Pancreas (tissue), 10 donors: ENCODE measurements around the gene HSD17B14. TPM values are rescaled to one million over a fixed set of nuclear protein-coding genes. Genes with fewer than 3 reads are reported as not detected.

Experiments
- ATAC-seq, 4 donors: fragments of 200-7000 bp; cut with Tn5 transposase; one replicate each; pipeline versions ENCODE4 v1.8.0 to v1.9.1; 2020; ENCODE audit warnings: mild to moderate bottlenecking in 4 of 4, moderate library complexity in 4 of 4
- DNase-seq, 6 donors: peaks; one replicate each; pipeline ENCODE4 v3.0.0-alpha.2; 2020
- FAIRE-seq: peaks from 2 replicates; lab custom pipeline; 2012; peaks lifted over from hg19 to GRCh38; lab: Jason Lieb, UNC
- H3K27ac ChIP-seq, 4 donors: fragments of 200-600 bp; sonication (generic); 1 replicate in 3 of 4; 2 replicates in 1 of 4; pipeline versions ENCODE4 v1.5.0 to v1.8.0; 2020
- H3K27me3 ChIP-seq, 4 donors: fragments of 200-600 bp; one replicate each; pipeline ENCODE4 v1.8.0; 2021
- H3K36me3 ChIP-seq, 3 donors: fragments of 200-600 bp; sonication (generic) in 1 of 3; one replicate each; pipeline versions ENCODE4 v1.5.0 to v1.8.0; 2020 to 2021
- H3K4me1 ChIP-seq, 3 donors: fragments of 200-600 bp; one replicate each; pipeline ENCODE4 v1.8.0; 2021
- H3K4me3 ChIP-seq, 4 donors: fragments of 200-600 bp; sonication (generic) in 2 of 4; one replicate each; pipeline versions ENCODE4 v1.5.0 to v1.8.0; 2020 to 2021
- H3K9me3 ChIP-seq, 4 donors: fragments of 200-600 bp; one replicate each; pipeline ENCODE4 v1.8.0; 2021
- CTCF ChIP-seq, 4 donors: fragments of 200-600 bp; sonication (generic) in 3 of 4; IDR thresholded peaks; one replicate each; pipeline versions ENCODE4 v1.5.0 to v1.8.0; 2021; ENCODE audit warnings: antibody characterized with exemption in 4 of 4
- WGBS, 2 donors: extraction: QIAGEN DNeasy Blood & Tissue Kit; methylation state at CpG; one replicate each; pipeline ENCODE4 v1.1.7; 2013; 5-methylcytosine and 5-hydroxymethylcytosine counted together
- intact Hi-C, 3 donors: fragments of 100-400 bp; cut with DNase I; formaldehyde crosslinking; loops; one replicate each; pipeline versions ENCODE4 v1.11.1 to v1.14.2; 2022
- polyA plus RNA-seq, 2 donors: library from polyadenylated mRNA; stranded (reverse); fragments of 200-250 nt; gene quantifications; one replicate each; pipeline ENCODE4 v1.2.3, GENCODE V29; 2013
- total RNA-seq, 6 donors: library from RNA; stranded (reverse); fragmentation: NEBNext Ultra II Directional in 4 of 6; extraction: Animal tissue kit (Norgen Biotek cat#: 25700) in 4 of 6; gene quantifications; one replicate each; pipeline versions ENCODE4 v1.2.1 to v1.2.4, GENCODE V29; 2021 to 2023
- donor health status: healthy with polysubstance abuse.
- donor health status: DM: no; HTN: no; CAD: no; lungs with moderate emphysema.
- donor health status: DM: no; HTN: no; CAD: no.
- donor health status: control.
- donor health status: control.
- donor health status: Bipolar disorder and iron deficiency.
- donor health status: DM: yes; HTN: yes; CAD: no.
- donor health status: DM: no; HTN: no; CAD: no.
- donor health status: DM: no; HTN: no; CAD: no.
- donor health status: DM: yes; HTN: yes; CAD: no.

HSD17B14 gene
- total and polyA plus RNA-seq, 8 donors = 0.69 to 25.4 (median 2.8) TPM

- H3K4me3 ChIP-seq = no peak overlapping the region
- no peaks in the 10 kb centered on the region for H3K4me1 ChIP-seq
- no peak for FAIRE-seq
- TF ChIP-seq CTCF (IDR thresholded peaks at IDR 0.05) = no peak
- no peaks in the 10 kb centered on the region for H3K36me3 ChIP-seq
- no peaks in the 10 kb centered on the region for H3K9me3 ChIP-seq
- no peak for ATAC-seq
- intact Hi-C loops = no loop called here
- DNase-seq = no peak
- H3K27me3 ChIP-seq = no peaks in the 10 kb centered on the region
- no peak overlapping the region for H3K27ac ChIP-seq
- WGBS, 2 donors = 65 to 84% methylated on average over 6 of the region's 6 CpGs
Measured at GRCh38 chr19:48866692-48867091, 30.4 kb upstream of the HSD17B14 start.

GRCh38 chr19:48862827-48863226 lies 26.5 kb upstream of the HSD17B14 start:
- Histone ChIP-seq H3K27me3 (no peaks in the 10 kb centered on the region), H3K27ac (no peak overlapping the region), H3K4me1 (no peaks in the 10 kb centered on the region), H3K4me3 (no peak overlapping the region), H3K36me3 (no peaks in the 10 kb centered on the region), H3K9me3 (no peaks in the 10 kb centered on the region)
- no peak for TF ChIP-seq CTCF (IDR thresholded peaks at IDR 0.05)
- no peak for DNase-seq
- intact Hi-C loops = no loop called here
- no peak for ATAC-seq
- WGBS, 2 donors = 71 to 78% methylated on average over 7 of the region's 7 CpGs
- no peak for FAIRE-seq

GRCh38 chr19:48861313-48861712 lies 25.0 kb upstream of the HSD17B14 start:
- intact Hi-C loops = no loop called here
- DNase-seq (peak in 1 of 6 donors; percentile 38), FAIRE-seq (no peak), ATAC-seq (no peak)
- TF ChIP-seq CTCF (IDR thresholded peaks at IDR 0.05) = no peak
- H3K36me3 ChIP-seq = no peaks in the 10 kb centered on the region
- no peaks in the 10 kb centered on the region for H3K9me3 ChIP-seq
- no peak overlapping the region for H3K27ac ChIP-seq
- no peak overlapping the region for H3K4me3 ChIP-seq
- no peaks in the 10 kb centered on the region for H3K27me3 ChIP-seq
- WGBS, 2 donors = 81 to 92% methylated on average over 18 of the region's 18 CpGs
- no peaks in the 10 kb centered on the region for H3K4me1 ChIP-seq

- Histone ChIP-seq H3K36me3 (no peaks in the 10 kb centered on the region), H3K9me3 (no peaks in the 10 kb centered on the region), H3K27ac (peak overlapping the region; percentile 49 to 83 (median 72)), H3K4me3 (peak overlapping the region in 3 of 4 donors; percentile 20 to 40 (median 38)), H3K27me3 (no peaks in the 10 kb centered on the region), H3K4me1 (no peaks in the 10 kb centered on the region)
- 48 to 60% methylated on average over 30 of the region's 30 CpGs for WGBS, 2 donors
- FAIRE-seq (no peak), ATAC-seq (peak; percentile 82 to 88 (median 87)), DNase-seq (peak; percentile 73 to 94 (median 92))
- TF ChIP-seq CTCF (IDR thresholded peaks at IDR 0.05) = no peak
- intact Hi-C loops = no loop called here
Measured at GRCh38 chr19:48859711-48860572, 23.7 kb upstream of the HSD17B14 start.
